Measurements from ENCODE around the gene IFNG-AS1.

IFNG-AS1 gene

DNA sequence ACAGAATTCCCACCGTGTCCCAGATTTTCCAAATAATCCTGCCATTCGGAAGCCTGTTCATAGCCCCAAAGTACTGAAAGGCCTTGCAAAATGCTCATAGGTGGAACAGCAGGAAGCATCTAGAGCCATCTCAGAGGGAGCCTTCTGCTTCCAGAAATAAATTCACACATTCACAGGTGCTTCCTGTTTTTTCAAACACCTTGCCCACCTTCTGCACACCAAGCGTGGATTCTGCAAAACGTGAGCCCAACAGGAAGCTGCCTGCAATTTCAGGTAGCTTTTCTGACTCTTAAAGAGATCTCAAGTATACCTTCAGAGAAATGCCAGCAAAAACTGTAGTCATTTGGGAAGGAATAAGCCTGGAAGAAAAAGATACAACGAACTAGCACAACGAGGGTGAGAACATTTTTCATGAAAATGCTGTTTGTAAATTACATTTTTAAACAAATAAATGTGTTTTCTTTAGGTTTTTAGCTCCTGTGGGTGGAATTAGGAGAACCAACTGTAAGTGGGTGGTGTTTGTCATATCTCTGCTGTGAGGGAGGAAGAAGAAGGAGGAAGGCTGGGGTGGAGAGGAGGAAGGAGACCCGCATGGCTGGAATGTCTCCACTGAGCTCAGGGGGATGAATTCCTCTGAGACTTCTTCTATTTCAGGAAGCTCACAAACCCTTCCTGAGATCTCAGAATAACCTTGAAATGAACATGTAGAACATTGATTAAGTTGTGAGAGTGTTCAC lies at the start of gene IFNG-AS1:
Gene IFNG-AS1 (plus strand): TSS at position 264 of the 737 bp plus-strand sequence.
- no peak for DNase-seq

DNA sequence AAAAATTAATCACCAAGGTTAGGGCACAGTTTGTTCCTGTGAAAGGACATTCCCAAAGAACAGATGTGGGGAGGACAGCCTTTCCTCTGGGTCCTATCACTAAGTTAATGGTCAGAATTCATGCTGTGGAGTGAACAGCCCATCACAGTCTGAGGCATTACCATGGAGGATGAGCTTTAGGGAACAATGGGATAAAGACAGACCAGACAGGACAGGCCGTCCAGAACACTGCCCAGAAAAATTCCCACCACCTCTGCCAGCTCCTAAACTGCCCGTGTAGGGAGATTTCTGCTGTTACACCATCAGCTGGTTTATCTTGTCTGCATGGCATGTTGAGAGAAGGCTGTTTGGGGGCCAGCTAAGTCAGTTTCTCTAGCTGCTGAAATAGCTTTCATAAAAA lies 49.6 kb upstream of the IFNG-AS1 start:
- no peak for DNase-seq

DNA sequence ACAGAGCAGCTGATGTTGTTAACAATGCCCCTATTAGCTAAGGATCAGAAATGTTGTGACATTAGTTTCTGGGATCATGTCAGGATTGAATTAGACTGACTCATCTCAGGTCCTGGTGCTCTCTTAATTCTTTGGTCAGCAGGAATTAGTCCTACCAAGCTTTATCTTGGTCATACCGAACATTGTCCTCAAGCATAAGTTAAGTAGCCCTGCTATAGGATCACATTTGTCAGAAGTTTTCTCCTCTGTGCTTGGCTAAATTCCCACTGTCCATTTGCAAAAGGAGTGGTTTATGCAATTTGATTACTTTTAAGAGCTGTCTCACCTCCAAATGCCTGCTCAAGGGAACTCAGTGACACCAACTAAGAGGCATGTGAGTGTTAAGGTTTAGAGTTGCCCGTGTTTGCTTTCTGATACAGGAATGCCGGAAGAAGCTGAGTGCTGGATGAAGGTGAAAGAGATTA lies 48.4 kb upstream of the IFNG-AS1 start:
- no peak for DNase-seq

DNA sequence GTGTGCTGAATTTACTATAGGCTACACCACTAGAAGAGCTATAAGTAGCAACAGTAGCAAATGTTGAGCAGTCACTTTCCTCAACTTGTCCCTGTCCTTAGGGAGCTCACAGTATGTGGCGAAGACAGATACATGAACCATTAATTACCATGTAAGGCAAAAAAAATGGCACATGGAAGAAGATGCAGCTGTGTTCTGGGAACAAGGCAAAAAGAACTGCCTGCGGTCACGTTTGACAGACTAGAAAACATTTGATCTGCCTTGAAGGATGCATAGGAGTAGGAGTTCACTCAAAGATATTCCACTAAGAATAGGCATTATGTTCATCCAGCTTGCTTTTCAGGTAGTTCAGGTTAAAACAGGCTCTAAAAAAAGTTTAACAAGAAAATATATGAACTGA lies 46.5 kb upstream of the IFNG-AS1 start:
- no peak for DNase-seq

DNA sequence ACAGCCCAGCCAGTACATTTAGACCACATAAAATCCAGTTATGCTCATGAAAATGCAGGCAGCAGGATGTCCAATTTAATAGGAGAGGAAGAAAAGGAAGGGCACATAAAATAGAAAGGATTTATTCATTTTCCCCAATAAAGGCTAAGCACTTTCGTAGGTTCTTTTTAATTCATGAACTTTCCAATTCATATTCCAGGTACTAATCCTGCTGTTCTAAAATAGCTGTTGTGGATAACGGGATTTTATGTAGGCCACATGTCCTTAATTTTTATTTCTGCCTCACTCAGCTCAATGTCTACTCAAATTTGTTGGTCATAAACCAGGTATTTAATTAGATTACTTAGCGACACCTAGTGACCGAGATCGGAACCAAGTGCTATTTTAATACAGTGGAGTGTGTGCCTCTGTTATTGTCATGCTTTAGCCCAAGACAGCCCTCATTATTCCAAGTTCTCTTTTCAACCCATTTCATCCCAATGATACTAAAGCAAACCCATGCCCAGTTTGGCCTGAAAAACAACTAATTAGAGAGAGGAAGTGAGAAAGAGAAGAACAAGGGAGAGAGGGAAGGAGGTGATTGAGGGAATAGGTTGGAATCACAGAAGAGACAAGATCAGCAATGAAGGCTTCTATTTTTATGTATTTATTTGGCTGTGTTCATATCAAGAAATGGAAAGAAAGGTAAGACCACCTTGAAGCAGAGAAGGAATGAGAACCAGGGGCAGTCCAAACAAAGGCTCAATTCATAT lies 45.9 kb upstream of the IFNG-AS1 start:
- DNase-seq = no peak

DNA sequence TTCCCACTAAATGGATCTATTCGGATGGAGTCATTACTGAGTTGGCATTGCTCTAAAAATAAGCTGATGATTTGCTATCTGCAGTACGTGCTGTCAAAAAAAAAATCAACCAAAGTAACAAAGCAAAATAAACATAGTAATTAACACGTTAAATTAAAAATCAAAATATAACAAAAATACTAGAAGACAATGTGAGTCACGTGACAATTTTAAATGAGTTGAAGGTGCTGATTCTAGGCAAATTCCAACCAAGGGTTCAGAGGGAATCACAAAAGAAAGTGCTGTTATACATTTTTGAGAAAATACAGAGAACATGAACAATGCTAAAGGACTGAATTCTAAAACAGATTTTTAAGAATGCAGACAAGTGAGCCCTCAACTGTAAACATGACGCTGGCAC lies 45.2 kb upstream of the IFNG-AS1 start:
- no peak for DNase-seq

DNA sequence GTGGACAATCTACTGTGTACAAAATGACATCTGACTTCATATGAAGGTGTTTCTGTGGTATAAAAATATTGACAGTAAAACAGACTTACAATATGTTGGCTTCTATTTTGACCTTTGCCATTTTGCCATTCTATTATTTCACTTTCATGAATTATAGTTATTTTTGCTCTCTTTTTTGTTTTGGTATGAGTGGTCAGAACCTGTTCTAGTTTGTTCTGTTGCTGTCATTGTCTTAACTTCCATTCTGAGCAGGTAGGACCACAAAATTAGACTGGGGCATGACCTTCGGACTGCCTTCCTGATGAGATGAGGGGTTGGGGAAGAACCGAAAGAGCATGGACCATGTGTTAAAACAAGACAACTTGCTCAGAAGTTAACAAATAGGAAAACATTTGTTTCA lies 36.5 kb upstream of the IFNG-AS1 start:
- DNase-seq = no peak

DNA sequence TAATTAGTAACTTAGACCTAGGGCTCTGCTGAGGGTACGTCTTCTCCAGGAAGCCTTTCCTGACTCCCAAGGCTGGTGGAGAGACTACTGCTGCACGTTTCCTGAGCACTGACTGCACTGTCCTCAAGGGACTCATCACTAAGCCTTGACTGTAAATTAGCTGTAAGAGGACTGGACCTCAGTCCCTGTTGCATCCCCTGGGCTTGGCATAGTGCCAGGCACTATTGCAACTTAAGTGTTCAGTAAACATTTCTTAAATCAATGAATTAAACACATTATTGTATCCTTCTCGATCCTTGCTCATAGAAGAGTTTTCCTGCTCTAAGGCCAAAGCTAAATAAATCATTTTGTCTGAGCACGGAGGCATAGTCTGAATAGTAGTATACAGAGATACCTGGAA lies 31.9 kb upstream of the IFNG-AS1 start:
- no peak for DNase-seq

DNA sequence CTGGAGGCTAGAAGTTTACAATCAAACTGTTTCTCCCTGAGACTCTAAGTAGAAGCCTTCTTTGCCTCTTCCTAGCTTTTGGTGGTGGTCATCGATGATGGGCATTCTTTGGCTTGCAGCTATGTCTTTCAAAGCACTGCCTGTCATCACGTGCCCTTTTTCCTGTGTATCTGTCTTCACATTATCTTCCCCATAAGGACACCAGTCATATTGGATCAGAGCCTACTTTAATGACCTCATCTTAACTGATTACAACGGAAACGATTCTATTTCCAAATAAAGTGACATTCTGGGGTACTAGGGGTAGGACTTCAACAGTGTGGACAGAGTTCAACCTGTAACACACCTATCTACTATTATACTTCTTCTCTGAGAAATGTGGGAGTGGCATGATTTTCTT lies 31.1 kb upstream of the IFNG-AS1 start:
- no peak for DNase-seq

DNA sequence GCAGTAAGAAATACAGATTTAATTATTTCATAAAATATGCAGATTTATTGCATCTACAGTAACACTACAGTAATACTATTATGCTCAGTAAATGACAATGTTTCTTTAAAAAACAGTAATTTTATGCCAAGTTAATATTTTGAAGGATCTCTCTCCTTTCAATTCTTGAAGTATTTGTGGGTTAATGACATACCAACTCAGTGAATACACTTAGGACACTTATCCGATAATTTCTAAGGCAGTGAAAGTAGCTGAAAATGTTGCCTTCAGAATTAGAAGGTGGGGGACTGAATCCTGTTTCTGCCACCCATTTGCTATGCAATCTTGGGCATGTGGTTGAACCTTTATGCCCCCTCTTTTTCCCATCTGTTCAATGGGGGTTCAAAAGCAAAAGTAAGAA lies 24.8 kb upstream of the IFNG-AS1 start:
- no peak for DNase-seq

DNA sequence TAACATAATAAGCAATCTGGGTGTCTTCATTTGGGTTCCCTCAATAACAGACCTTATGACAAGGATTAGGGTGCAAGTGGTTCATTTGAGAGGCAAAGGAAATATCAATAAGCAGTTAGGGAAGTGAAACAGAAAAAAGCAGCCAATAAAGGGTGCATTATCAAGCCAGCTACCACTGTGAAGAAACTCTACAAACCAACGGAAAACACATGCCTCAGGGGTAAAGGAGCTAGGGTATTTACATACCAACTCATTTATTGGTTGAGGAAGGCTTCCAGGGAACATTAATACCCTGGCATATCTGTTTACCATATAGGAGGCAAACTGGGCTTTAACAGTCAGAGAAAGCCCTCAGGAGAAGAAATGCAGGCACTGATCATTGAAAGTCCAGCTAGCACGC lies 22.7 kb upstream of the IFNG-AS1 start:
- DNase-seq = no peak

DNA sequence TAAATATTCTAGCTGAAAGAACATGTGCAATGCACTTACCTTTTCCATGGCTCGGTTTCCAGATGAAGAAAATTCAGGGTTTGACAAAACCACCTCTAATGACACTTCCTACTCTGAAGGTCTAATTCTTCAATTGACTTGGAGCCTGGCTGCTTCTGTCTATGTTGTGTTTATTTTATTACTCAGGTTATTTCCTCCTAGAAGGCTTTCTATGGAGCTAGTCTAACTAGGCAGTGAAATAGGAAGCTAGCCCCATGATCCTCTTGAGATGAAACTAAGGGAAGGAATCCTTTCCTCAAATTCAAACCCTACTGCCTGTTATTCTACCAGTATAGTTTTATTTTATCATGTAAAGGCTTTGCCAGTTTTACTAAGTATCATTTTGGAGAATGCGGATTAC lies 20.9 kb upstream of the IFNG-AS1 start:
- no peak for DNase-seq

DNA sequence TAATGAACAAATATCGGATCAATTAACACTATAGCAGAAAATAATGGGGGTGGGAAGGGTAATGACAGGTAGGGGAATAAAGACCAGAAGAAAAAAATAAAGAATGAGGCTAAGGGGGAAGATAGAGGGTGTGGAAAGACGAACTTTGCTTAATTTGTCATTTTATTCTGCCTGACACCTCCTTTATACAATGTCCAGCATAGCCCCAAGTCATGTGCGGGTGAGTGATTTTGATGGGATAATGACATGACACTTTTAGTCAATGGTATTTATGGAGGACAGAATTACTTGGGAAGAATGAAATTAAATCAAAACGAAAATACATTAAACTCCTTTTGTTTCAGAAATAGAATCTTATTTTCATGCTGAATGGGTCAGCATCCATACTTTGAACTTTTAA lies 20.5 kb upstream of the IFNG-AS1 start:
- DNase-seq = no peak

DNA sequence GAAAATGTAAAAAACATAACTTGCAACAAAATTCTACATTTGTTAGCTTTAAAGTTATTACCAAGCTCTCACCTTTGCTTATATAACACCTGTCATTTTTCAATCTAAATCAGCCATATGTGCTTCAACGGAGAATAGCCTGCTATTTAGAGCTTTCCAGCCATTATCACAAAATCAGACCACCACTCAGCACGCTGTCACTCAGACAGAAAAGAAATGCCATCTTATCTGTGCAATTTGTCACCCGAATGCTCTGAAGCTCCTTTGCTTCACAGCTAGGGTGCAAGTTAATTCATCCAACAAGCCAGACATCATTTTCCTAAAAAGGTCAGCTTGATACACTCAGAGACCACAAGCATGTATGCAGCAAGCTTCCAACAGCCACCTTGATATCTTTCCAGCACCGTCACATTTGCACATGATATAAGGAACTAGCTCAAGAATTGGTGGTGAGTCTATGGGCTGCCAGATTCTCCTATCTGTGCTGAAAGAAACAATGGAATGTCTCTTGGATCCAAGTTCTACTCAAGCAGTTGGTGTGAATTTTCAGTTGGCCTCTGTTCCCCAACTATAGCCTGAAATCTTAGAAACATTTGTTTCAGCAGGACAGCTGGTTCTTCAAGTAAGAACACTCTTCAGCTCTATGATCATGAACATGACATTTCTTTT lies 20.0 kb upstream of the IFNG-AS1 start:
- DNase-seq = no peak

DNA sequence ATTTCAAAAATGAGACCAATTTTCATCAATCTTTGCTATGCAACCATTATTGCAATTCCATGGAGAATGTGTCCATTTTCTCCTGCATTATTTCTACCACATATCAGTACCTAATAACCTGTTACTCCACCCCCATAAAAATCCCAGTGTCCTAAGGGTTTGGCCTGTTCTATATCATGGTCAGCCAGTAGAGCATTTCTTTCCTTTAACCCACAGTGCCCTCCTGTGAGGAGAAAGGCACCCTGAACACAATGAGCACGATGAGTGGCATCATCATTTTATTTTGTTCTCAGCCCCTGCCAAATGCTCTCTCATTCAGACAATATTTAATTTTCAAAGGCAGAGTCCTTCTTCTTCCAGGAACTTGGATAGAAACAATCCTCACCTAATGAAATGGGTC lies 11.6 kb upstream of the IFNG-AS1 start:
- no peak for DNase-seq

DNA sequence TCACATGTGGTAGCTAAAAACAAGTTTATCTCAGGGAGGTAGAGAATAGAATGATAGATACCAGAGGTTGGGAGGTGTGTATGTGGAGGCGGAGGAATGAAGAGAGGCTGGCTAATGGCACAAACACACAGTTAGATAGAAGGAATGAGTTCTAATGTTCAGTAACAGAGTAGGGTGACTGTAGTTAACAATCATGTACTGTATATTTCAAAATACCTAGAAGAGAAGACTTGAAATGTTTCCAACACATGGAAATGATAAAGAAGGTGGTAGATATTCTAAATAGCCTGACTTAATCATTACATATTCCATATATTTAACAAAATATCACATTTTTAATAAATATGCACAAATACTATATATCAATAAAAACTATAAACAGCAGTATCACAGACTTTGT lies 8.9 kb upstream of the IFNG-AS1 start:
- no peak for DNase-seq

DNA sequence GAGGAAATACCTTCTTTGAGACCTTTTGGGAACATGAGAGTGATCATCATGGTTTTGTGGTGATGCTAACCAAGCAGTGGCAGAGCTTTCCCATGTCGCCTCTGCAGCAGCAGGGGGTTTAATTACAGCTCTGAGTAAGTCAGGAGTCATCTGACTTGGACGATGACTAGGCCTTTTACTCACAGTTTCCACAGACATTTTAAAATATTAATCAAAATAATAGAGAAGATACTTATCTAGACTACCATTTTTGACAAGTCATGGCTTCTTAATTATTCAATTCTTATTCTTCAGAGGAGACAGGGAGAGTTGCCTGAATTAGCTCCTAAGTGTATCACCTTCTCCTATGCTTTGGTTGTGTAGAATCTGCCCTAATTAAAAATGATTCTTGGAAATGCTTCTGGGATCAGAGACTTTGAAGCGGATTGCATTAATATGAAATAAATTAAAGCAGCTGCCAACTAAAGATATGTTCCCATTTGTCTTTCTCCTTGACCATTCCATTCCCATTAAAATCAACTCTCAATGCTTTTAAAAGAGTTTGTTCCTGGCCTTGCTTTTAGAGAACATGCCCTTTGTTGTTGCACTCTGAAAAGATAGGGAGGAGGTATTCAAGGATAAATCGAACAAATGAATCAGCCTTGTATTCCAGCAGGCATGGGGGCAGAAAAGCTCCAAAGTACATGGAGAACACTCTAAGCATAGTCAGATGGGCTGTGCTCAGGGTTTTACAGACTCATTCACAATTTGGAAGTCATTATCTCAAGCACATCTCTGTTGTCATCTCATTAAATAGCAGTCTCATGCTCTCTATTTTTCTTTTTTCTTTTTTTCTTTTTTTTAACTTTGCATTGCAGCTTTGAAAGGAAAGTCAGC lies 7.7 kb upstream of the IFNG-AS1 start:
- no peak for DNase-seq

DNA sequence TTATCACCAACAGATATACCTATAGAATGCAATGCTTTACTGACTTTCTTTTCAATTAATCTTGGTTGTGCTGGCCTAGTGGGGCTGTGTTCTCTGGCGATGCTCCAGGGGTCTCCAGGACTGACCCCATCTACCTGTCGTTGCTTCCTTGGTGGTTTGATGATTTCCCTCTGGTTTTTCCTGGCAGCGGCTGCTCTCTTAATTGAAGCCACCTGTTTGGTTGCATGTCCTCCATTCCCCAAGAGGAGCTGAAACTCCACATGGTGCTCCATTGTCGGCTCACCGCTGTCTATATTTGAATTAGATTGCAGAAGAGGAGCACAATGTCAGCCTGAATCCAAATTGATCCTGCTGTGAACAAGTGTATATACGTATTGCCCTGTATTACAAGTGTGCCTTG lies 7.1 kb upstream of the IFNG-AS1 start:
- DNase-seq = no peak

DNA sequence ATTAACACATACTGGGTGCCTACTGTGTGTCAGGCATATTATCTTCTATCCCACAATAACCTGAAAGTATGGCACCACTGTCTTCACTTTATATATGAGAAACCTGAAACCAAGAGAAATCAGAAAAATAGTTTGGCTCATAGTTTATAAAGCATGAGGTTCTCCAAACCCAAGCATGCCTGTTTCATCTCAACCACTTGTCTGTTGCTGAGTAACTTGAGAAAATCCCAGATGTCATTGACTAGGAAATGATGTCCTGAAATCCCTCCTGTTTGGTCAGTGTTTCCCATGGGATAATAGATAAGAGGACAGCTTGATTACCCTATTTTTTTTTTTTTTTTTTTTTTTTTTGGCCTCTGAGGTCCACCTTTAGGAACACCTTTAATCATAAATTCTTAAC lies 2.6 kb upstream of the IFNG-AS1 start:
- no peak for DNase-seq

DNA sequence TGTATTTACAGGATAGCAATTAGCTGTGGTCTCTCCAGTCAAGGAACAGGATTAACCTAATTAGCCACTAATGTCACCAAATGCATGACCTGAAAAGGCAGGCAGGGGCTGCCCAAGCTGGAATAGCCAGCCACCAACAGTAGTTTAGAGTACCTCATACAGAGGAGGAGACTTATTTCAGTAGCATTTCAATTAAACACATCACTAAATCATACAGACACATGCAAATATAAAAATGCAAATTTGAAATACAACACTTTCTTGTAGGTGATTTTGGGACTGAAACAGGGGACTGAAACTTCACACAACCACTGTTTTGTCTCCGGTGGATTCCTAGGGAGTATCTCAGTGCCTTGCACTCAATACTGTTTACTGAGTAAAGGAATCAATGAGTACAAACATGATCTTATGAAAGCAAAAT lies 636 bp upstream of the IFNG-AS1 start:
- DNase-seq = no peak

DNA sequence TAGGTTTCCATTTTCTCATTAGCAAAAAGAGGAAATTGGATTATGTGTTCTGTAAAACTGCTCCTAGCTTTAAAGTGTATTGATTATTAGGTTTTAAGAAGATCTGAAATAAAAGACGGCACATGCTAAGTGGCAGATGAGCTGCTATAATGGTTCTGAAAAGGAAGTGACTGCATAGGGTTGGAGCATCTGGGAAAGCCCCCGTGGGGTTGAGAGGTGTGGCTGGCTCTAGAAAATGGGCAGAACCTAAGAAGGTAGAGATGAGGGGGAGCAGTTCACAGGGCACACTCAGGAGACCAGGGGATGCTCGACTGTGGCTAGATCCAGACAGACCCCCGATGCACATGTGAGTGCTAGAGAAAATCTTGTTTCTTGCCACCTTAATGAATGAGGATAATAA lies 1.9 kb downstream of the IFNG-AS1 start:
- no peak for DNase-seq

DNA sequence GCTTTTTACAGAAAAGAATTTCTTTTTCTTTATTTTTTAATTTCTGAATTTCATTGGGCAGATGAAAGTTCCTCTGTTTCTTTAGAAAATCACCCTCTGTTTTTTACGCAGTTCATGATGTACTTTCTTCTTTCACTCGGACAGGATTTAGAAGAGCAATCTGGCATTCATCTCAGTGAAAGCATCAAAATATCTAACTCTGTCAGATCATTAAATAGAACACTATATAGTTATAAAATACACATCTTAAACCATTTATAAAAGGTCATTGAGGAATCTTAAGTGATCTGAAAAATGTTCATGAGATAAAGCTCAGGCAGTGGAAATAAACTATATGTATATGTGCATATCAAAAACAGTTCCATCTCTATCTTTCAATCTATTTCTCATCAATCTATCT lies 3.9 kb downstream of the IFNG-AS1 start:
- DNase-seq = no peak

DNA sequence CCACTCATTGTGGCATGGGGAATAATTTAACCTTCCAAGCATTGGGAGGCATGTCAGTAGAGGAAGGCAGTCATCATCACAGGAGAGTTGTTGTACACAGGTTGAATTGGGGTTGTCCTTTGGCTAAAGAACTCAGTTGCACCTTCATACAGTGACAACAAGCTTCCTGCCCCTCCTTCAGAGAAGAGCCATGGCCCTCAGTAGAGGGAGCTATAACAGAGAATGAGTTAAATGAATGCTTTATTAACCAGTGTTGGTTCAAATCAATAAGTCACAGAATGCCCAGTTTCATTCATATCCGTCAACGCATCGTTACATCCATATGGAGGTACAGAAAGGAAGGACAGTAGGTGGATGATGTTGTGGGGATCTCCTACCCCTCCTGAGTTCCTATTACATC lies 4.8 kb downstream of the IFNG-AS1 start:
- DNase-seq = no peak

Data from cerebellar nuclear complex (tissue), 1 donor.